ENCODE data around the gene TSPAN9.

The TSPAN9 gene

DNA sequence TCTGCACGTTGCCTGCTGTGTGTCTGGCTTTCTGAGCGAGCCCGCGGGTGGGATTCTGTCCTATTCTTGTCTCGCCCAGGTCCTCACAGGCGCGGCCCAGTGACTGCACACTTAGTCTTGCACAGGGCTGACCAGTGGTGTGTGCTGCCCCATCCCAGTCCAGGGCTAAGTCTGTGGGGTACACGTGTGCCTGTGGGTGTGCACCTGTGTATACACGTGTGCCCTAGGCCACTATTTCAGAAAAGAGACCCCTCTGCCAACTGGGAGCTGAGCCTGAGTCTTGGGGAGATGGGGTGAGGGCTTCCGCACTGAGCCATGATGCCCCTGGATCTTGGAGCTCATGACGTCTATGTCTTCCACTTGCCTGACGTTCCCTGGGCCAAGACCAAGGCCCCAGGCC lies 228.3 kb downstream of the TSPAN9 start:
- H3K27ac ChIP-seq (ENCODE audit: low read depth, low read length), result no peak overlapping the region
- no peaks in the 10 kb centered on the region for H3F3A ChIP-seq (ENCODE audit: control insufficient read depth, insufficient read depth)
- TF ChIP-seq EZH2phosphoT487 (IDR thresholded peaks at IDR 0.05; ENCODE audit: borderline replicate concordance, low read length), result no peak
- TF ChIP-seq CTCF (IDR thresholded peaks at IDR 0.05; ENCODE audit: low read depth, low read length, poor library complexity, severe bottlenecking), result no peak
- no peaks in the 10 kb centered on the region for H3K27me3 ChIP-seq (ENCODE audit: control insufficient read depth, low read length)
- H3K4me2 ChIP-seq (ENCODE audit: low read length), result no peak overlapping the region
- H3K4me1 ChIP-seq (ENCODE audit: control insufficient read depth, low read length), result peaks cover 2% of the 10 kb centered on the region
- H3K9me2 ChIP-seq (replicated peaks; ENCODE audit: control insufficient read depth, low read length), result no peaks in the 10 kb centered on the region
- H3K4me3 ChIP-seq (ENCODE audit: low read length), result no peak overlapping the region
- no peaks in the 10 kb centered on the region for H4K20me1 ChIP-seq (ENCODE audit: control insufficient read depth, insufficient read depth, low read depth, low read length)
- H3K36me3 ChIP-seq (ENCODE audit: control insufficient read depth, low read length), result no peaks in the 10 kb centered on the region
- H3K79me2 ChIP-seq (ENCODE audit: control insufficient read depth, low read length), result no peaks in the 10 kb centered on the region
- H3K9me3 ChIP-seq (ENCODE audit: control insufficient read depth, insufficient read depth, low read length), result no peaks in the 10 kb centered on the region

DNA sequence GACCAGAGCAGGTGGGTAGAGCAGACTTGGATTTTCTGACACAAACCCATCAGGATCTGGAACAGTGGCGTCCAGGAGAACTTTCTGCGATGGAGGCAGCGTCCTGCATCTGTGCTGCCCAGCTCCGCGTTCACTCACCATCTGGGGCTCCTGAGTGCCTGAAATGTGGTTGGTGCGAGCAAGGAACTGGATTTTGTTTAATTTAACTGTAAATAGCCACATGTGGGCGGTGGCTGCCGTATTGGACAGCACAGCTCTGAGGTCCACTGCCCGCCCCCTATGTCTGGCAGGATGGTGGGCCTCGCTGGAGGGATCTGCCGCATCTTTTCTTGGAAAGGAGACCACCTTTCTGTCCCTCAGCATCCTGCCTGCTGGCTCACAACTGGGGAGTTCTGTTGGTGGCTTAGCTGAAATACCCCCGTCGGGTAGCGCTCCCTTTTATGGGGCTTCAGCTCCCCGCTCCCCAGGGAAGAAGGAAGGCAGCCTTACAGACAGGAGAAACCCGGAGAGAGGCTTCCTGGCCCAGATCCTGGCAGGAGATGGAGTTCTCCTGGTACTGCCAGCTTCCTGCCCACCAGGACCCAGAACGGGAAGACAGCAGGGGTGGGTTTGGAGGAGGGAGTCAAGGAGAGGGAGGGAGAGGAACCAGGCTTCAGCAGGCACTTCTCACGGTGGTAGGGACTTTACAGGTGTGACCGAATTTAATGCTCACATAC lies 228.9 kb downstream of the TSPAN9 start:
- Histone ChIP-seq H3F3A (ENCODE audit: control insufficient read depth, insufficient read depth) (no peaks in the 10 kb centered on the region), H4K20me1 (ENCODE audit: control insufficient read depth, insufficient read depth, low read depth, low read length) (no peaks in the 10 kb centered on the region), H3K4me1 (ENCODE audit: control insufficient read depth, low read length) (no peaks in the 10 kb centered on the region), H3K9me3 (ENCODE audit: control insufficient read depth, insufficient read depth, low read length) (no peaks in the 10 kb centered on the region), H3K4me2 (ENCODE audit: low read length) (no peak overlapping the region), H3K79me2 (ENCODE audit: control insufficient read depth, low read length) (no peaks in the 10 kb centered on the region), H3K9me2 (replicated peaks; ENCODE audit: control insufficient read depth, low read length) (no peaks in the 10 kb centered on the region), H3K36me3 (ENCODE audit: control insufficient read depth, low read length) (no peaks in the 10 kb centered on the region), H3K27me3 (ENCODE audit: control insufficient read depth, low read length) (no peaks in the 10 kb centered on the region), H3K27ac (ENCODE audit: low read depth, low read length) (no peak overlapping the region), H3K4me3 (ENCODE audit: low read length) (no peak overlapping the region)
- TF ChIP-seq CTCF (IDR thresholded peaks at IDR 0.05; ENCODE audit: low read depth, low read length, poor library complexity, severe bottlenecking) (no peak), EZH2phosphoT487 (IDR thresholded peaks at IDR 0.05; ENCODE audit: borderline replicate concordance, low read length) (no peak)

- H3K9me3 ChIP-seq (ENCODE audit: control insufficient read depth, insufficient read depth, low read length), result no peaks in the 10 kb centered on the region
- H3K36me3 ChIP-seq (ENCODE audit: control insufficient read depth, low read length), result no peaks in the 10 kb centered on the region
- H3K4me1 ChIP-seq (ENCODE audit: control insufficient read depth, low read length), result no peaks in the 10 kb centered on the region
- no peak for TF ChIP-seq CTCF (IDR thresholded peaks at IDR 0.05; ENCODE audit: low read depth, low read length, poor library complexity, severe bottlenecking)
- TF ChIP-seq EZH2phosphoT487 (IDR thresholded peaks at IDR 0.05; ENCODE audit: borderline replicate concordance, low read length), result no peak
- no peak overlapping the region for H3K27ac ChIP-seq (ENCODE audit: low read depth, low read length)
- H4K20me1 ChIP-seq (ENCODE audit: control insufficient read depth, insufficient read depth, low read depth, low read length), result no peaks in the 10 kb centered on the region
- H3K27me3 ChIP-seq (ENCODE audit: control insufficient read depth, low read length), result no peaks in the 10 kb centered on the region
- H3K4me3 ChIP-seq (ENCODE audit: low read length), result no peak overlapping the region
- no peaks in the 10 kb centered on the region for H3K9me2 ChIP-seq (replicated peaks; ENCODE audit: control insufficient read depth, low read length)
- H3K4me2 ChIP-seq (ENCODE audit: low read length), result no peak overlapping the region
- H3F3A ChIP-seq (ENCODE audit: control insufficient read depth, insufficient read depth), result no peaks in the 10 kb centered on the region
- no peaks in the 10 kb centered on the region for H3K79me2 ChIP-seq (ENCODE audit: control insufficient read depth, low read length)
These were observed 230.2 kb downstream of the TSPAN9 start for GRCh38 chr12:3307389-3307788.

Measured in DOHH2 (cell line).